GM21528 (cell line): ENCODE results near the gene UNC13C.

Experiments used
- ATAC-seq: cut with Tn5 transposase; IDR thresholded peaks from one replicate; pipeline ENCODE4 v1.9.1; 2021; ENCODE audit warnings: mild to moderate bottlenecking, moderate library complexity; ENCODE audit not compliant: unreplicated experiment, low FRiP score

UNC13C gene

DNA sequence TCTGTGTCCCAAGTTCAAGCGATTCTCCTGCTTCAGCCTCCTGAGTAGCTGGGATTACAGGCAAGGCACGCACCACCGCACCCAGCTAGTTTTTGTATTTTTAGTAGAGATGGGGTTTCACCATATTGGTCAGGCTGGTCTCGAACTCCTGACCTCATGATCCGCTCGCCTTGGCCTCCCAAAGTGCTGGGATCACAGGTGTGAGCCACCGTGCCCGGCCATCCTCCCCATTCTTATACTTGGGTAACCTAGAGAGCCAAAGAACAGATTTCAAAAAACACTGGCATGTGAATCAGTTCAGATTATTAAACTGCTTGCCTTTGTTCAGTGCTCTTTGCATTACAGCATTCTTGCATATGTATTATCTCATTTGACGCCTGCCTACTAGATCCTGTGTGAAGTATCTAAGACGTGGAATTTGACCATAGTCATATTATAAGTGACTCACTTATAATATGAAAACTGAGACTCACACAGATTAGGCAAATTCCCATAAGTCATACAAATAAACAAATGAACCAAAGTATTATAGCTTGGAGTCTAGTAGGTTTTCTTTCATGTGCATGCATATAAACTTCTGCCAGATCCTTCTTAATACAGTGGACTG lies 123.5 kb downstream of the UNC13C start:
- no peak for ATAC-seq

- no peak for ATAC-seq
Observed at GRCh38 chr15:54102704-54103103, 124.5 kb downstream of the UNC13C start.

DNA sequence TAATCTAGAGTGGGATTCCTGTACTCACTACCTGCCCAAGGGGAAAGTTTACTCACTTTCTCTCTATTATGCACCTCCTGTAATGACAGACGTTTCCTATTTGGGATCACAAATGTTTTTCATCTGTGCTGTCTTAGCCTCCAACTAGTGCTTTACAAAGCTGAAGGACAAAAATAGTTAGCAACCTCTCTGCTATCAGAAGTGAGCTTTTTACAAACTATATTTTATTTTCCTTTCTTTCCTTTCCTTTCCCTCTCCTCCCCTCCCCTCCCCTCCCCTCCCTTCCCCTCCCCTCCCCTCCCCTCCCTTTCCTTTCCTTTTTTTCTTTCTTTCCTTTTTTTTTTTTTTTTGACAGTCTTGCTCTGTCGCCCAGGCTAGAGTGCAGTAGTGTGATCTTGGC lies 130.8 kb downstream of the UNC13C start:
- ATAC-seq = no peak

DNA sequence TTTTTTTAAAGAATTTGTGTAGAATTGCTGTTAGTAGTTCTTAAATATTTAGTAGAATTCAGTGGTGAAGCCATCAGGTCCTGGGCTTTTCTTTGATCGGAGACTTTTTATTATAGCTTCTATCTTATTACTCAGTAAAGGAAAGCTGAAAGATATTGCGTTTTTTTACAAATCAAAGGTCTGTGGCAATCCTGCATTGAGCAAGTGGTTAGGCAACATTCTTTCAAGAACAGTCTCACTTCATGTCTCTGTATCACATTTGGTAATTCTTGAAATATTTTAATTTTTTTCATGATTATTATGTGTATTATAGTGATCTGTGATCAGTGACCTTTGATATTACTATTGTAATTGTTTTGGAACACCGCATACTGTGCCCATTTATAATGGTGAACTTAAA lies 140.8 kb downstream of the UNC13C start:
- no peak for ATAC-seq

- no peak for ATAC-seq
Observed at GRCh38 chr15:54120949-54121463, 142.8 kb downstream of the UNC13C start.

DNA sequence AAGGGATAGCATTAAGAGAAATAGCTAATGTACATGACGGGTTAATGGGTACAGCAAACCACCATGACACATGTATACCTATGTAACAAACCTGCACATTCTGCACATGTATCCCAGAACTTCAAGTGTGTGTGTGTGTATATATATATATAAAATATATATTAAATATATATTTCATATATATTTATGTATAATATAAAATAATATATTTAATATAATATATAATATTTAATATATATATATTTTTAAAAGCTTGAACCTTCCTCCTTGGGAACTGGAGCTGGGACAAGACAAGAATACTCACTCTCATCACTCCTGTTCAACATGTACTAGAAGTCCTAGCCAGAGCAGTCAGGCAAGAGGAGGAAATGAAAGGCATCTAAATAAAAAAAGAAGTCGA lies 149.3 kb downstream of the UNC13C start:
- no peak for ATAC-seq

DNA sequence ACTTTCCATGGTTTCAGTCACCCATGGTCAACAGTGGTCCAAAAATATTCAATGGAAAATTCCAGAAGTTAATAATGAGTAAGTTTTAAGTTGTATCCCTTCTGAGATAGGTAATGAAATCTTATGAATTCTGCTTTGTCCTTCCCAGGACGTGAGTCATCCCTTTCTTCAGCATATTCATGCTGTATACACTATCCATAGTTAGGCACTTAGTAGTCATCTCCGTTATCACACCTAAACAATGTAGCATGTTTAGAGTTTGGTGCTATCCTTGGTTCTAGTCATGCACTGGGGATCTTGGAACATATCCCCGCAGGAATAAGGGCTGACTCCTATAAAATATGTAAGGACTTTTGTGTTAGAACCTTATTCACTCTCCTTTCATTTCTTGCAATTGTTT lies 153.2 kb downstream of the UNC13C start:
- ATAC-seq = no peak

GRCh38 chr15:54149115-54149531 lies 170.9 kb downstream of the UNC13C start:
- no peak for ATAC-seq

DNA sequence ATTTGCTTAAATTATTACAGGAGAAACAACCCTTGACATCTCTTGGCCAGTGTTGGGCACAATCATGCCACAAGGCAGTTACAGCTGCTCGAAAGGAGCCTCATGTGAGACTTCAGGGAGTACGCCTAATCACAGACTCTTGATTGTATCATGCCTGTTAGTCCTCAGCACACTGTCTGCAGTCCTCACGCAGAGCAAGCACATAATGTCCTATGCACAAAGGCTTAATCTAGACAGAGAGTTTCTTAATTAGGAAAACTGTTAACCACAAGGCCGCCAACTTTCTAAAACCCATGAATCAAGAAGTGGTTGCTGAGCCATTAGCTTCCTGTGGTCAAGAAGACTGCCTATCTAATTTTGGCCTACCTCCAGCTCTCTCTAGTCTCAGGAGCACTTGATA lies 172.0 kb downstream of the UNC13C start:
- no peak for ATAC-seq

DNA sequence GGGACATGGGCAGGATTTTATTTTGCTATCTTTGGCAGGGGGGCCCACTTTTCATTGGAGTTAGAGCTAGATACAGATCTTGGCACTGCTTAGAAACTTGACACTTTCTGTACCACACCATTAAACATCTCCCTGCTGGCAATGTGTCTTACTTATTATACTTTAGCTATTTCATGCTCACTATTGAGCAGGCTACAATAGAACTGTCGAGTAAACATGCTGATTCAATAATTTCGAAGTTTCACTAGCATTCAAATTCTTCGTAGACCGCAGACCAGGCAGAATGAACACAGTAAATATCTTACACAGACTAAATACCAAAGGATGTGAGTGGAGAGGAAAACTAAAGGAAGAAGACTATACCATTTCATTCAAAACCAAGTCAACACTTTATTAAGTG lies 180.8 kb downstream of the UNC13C start:
- ATAC-seq = no peak

DNA sequence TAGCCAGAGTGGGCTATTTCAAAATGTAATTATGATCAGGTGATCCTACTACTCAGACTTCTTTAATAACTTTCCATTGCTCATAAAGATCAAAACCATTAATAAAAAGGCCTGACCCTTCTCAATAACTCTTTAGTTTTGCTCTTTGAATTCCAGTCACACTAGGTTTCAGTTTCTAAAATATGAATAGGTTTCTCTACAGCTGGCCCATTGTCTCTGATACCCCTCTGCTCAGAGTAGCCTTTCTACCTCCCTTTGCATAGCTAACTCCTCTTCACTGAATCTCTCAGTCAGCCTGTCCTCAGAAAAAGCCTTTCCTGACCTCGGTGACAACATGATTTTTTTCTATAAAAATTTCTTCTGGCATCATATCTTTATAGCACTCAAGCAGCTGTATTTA lies 209.1 kb downstream of the UNC13C start:
- ATAC-seq = no peak

DNA sequence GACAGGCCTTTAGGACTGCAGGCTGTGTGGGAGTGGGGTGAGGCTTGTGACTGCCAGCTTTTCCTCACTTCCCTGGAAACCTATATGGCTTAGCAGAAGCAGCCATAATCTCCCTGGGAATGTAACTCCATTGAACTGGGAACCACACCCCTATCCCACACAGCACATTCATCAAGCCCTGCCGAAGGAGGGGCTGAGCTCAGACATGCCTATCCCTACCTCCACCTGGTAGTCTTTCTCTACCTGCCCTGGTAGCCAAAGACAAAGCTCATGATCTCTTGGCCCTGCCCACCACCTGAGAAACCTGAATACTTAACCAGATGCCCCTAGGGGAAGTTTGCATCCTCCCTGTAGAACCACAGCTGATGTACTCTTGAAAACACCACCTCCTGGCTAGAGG lies 219.8 kb downstream of the UNC13C start:
- ATAC-seq = no peak

DNA sequence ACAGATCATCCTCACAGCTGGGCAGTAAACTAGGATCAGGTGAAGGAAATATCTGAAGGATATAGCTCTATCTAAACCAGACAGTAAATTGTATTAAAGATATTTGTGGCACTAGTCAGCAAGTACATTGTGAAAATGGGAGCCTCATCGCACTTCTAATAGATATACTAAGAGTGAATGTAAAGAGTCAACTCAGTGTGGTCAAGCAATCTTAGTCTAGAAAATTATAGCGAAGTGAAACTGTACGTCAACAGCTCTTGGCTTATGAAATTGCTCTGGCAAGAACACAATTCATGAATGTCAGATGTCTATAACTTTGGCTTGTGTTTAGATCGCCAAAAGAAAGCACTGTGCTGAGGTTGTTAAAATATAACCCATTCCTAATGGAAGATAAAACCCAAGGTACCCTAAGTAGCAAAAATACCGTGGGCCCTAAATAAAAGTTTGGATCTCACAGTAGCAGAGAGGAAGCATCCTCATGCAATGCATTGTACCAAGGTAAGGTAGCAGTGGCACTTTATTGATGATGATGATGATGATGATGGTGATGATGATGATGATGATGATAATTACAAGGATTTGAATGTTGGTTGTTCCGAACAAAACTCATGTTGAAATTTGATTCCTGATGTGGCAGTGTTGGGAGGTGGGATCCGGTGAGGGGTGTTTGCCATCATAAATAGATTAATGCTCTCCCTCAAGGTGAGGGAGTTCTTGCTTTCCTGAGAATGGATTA lies 228.5 kb downstream of the UNC13C start:
- ATAC-seq = no peak

DNA sequence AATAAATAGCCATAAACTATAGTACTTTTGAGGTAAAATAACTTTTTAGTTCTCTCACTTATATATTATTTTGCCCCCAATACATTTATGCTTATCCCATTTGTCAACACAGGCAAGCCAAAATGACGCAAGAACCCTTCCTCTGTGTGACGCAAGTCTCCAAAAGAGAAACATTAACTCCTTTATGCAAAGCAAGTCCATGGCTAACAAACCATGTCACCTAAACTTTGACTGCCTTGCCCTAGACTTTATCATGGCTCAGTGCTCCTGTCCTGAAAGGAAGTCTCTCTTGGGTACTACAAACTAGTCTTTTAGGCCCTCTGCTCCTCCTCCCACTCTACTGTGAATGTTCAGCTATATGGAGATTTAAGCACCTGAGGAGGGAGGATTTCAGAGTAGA lies 230.5 kb downstream of the UNC13C start:
- no peak for ATAC-seq

- no peak for ATAC-seq
Observed at GRCh38 chr15:54212635-54213034, 234.4 kb downstream of the UNC13C start.

GRCh38 chr15:54226455-54226854 lies 248.2 kb downstream of the UNC13C start:
- no peak for ATAC-seq

DNA sequence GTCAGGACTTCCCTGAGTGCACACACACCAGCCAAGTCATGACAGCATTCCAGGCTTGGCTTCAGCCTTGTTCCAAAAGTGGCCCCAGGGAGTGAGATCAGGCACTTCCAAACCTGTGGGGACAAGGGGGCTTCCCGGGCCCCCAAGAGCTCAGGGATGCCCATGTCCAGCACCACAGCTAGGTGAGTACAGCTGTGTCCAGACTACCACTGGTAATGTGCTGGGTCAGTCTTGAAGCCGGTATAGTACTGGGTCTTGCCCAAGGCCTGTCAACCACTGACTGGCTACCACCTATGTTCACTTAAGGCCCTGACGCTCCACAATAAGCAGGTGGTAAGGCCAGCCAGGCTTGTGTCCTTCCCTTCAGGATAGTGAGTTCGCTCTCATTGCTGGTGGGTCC lies 249.3 kb downstream of the UNC13C start:
- no peak for ATAC-seq

DNA sequence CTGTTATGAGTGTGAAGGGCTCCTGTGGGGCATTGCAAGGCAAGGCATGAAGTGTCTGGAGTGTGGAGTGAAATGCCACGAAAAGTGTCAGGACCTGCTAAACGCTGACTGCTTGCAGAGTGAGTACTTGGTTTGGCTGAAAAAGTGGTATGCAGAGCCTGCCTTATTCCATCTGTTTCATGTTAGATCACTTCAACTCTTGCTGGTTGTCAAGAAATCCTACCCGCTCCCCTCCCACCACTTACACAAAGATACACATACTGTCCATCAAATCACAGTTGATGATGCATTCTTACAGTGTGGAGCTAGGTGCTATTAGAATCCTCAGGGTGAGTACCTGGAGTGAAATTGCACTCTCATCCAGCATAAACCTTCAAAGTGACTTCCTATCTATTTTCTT lies 272.1 kb downstream of the UNC13C start:
- no peak for ATAC-seq

DNA sequence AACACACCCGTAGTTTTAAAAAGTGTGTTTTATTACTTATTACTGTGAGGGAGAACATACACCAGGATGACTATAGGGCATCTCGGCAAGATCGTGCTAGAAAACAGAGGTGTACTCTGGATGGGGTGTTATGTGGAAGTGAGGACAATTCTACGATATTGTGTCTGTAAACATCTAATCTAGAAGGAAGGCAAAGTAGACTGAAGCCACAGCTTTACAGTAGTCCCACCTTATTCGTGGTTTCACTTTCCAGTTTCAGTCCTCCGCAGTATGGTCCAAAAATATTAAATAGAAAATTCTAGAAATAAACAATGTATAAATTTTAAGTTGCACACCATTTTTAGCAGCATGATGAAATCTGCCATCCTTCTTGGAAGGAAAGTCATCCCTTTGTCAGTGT lies 277.9 kb downstream of the UNC13C start:
- no peak for ATAC-seq

- ATAC-seq = no peak
Observed at GRCh38 chr15:54273928-54274327, 295.7 kb downstream of the UNC13C start.

DNA sequence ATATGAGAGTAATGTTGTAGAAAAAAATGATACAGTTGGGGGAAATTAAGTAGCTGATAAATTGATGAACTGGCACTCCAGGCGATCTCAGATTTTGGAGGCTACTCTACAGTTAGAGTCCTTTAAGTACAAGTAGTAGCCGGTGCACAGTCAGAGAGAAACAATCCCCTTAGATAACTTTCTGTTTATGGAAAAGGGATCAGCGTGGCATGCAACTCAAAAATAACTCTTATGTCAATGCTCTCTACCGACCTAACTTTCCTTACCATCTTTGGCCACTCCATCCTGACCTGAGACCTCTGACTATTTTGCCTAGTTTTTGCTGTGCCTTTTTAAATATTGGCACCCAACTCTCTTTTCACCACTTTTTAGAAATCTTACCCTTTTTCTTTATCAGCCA lies 299.6 kb downstream of the UNC13C start:
- no peak for ATAC-seq

GRCh38 chr15:54280726-54281125 lies 302.5 kb downstream of the UNC13C start:
- ATAC-seq = no peak
